Central memory CD8-positive, alpha-beta T cell (primary cell): ENCODE results near the gene GNS.

Experiments
- ATAC-seq: fragments of 150-1000 bp; cut with Tn5 transposase; replicated peaks from 2 replicates; pipeline ENCODE4 v1.10.0; 2022; ENCODE audit warnings: mild to moderate bottlenecking, moderate FRiP score, moderate number of reproducible peaks; ENCODE audit not compliant: poor library complexity, severe bottlenecking; ENCODE audit errors: extremely low read depth
- DNase-seq, 2 donors: peaks; one replicate each; pipeline ENCODE4 v3.0.0; 2021; ENCODE audit warnings: low spot score in 2 of 2
- H3K27ac Mint-ChIP-seq: one replicate; pipeline ENCODE4 v1.8.0; 2022; ENCODE audit warnings: low read depth, mild to moderate bottlenecking, moderate library complexity, mixed read lengths
- H3K27me3 Mint-ChIP-seq: one replicate; pipeline ENCODE4 v1.8.0; 2022; ENCODE audit warnings: mixed read lengths
- H3K36me3 Mint-ChIP-seq: one replicate; pipeline ENCODE4 v1.8.0; 2022; ENCODE audit warnings: mild to moderate bottlenecking, moderate library complexity, mixed read lengths; ENCODE audit not compliant: insufficient read depth
- H3K4me1 Mint-ChIP-seq: one replicate; pipeline ENCODE4 v1.8.0; 2022; ENCODE audit warnings: mixed read lengths
- H3K4me3 Mint-ChIP-seq: one replicate; pipeline ENCODE4 v1.8.0; 2022; ENCODE audit warnings: mild to moderate bottlenecking, moderate library complexity, mixed read lengths
- H3K9me3 Mint-ChIP-seq: one replicate; pipeline ENCODE4 v1.8.0; 2022; ENCODE audit warnings: mixed read lengths

The GNS gene

GRCh38 chr12:64722835-64723234 is 36.4 kb downstream of the GNS start:
- H3K9me3 Mint-ChIP-seq, result no peaks in the 10 kb centered on the region
- DNase-seq, result no peak
- H3K4me1 Mint-ChIP-seq, result peaks cover 8% of the 10 kb centered on the region
- no peak overlapping the region for H3K27ac Mint-ChIP-seq
- H3K36me3 Mint-ChIP-seq, result peaks cover 24% of the 10 kb centered on the region
- H3K4me3 Mint-ChIP-seq, result no peak overlapping the region
- no peaks in the 10 kb centered on the region for H3K27me3 Mint-ChIP-seq
- no peak for ATAC-seq

- H3K4me1 Mint-ChIP-seq, result peaks cover 17% of the 10 kb centered on the region
These were observed 38.3 kb downstream of the GNS start for GRCh38 chr12:64720884-64721283.

GRCh38 chr12:64718649-64719048 is 40.6 kb downstream of the GNS start:
- DNase-seq (no peak), ATAC-seq (no peak)

More at GRCh38 chr12:64720884-64721283, 38.3 kb downstream of the GNS start:
- no peaks in the 10 kb centered on the region for H3K27me3 Mint-ChIP-seq
- no peak overlapping the region for H3K4me3 Mint-ChIP-seq
- peaks cover 29% of the 10 kb centered on the region for H3K36me3 Mint-ChIP-seq
- ATAC-seq (no peak), DNase-seq (no peak)
- H3K27ac Mint-ChIP-seq, result no peak overlapping the region
- no peaks in the 10 kb centered on the region for H3K9me3 Mint-ChIP-seq

GRCh38 chr12:64716839-64717455 is 42.3 kb downstream of the GNS start:
- Mint-ChIP-seq H3K27me3 (no peaks in the 10 kb centered on the region), H3K4me3 (no peak overlapping the region), H3K36me3 (peaks cover 32% of the 10 kb centered on the region), H3K27ac (peak overlapping the region; percentile 56), H3K4me1 (peaks cover 21% of the 10 kb centered on the region), H3K9me3 (no peaks in the 10 kb centered on the region)
- DNase-seq, result no peak
- no peak for ATAC-seq

More at GRCh38 chr12:64718649-64719048, 40.6 kb downstream of the GNS start:
- H3K9me3 Mint-ChIP-seq, result no peaks in the 10 kb centered on the region
- peaks cover 25% of the 10 kb centered on the region for H3K4me1 Mint-ChIP-seq
- H3K4me3 Mint-ChIP-seq, result no peak overlapping the region
- H3K27ac Mint-ChIP-seq, result no peak overlapping the region
- H3K27me3 Mint-ChIP-seq, result no peaks in the 10 kb centered on the region
- peaks cover 36% of the 10 kb centered on the region for H3K36me3 Mint-ChIP-seq

GRCh38 chr12:64716371-64716770 is 42.8 kb downstream of the GNS start:
- H3K36me3 Mint-ChIP-seq, result peaks cover 32% of the 10 kb centered on the region
- ATAC-seq, result no peak

GRCh38 chr12:64714551-64714968 is 44.6 kb downstream of the GNS start:
- H3K9me3 Mint-ChIP-seq, result no peaks in the 10 kb centered on the region
- H3K27ac Mint-ChIP-seq, result peak overlapping the region; percentile 14
- peaks cover 23% of the 10 kb centered on the region for H3K36me3 Mint-ChIP-seq
- peaks cover 25% of the 10 kb centered on the region for H3K4me1 Mint-ChIP-seq
- DNase-seq (peak in 1 of 2 donors; percentile 23), ATAC-seq (peak; percentile 95)
- H3K4me3 Mint-ChIP-seq, result no peak overlapping the region
- no peaks in the 10 kb centered on the region for H3K27me3 Mint-ChIP-seq

More at GRCh38 chr12:64716371-64716770, 42.8 kb downstream of the GNS start:
- H3K27ac Mint-ChIP-seq, result peak overlapping the region; percentile 56
- DNase-seq, result no peak
- no peak overlapping the region for H3K4me3 Mint-ChIP-seq
- H3K27me3 Mint-ChIP-seq, result no peaks in the 10 kb centered on the region
- H3K4me1 Mint-ChIP-seq, result peaks cover 23% of the 10 kb centered on the region
- H3K9me3 Mint-ChIP-seq, result no peaks in the 10 kb centered on the region

- Mint-ChIP-seq H3K27me3 (no peaks in the 10 kb centered on the region), H3K36me3 (peaks cover 19% of the 10 kb centered on the region), H3K4me1 (peaks cover 25% of the 10 kb centered on the region), H3K4me3 (no peak overlapping the region), H3K27ac (no peak overlapping the region), H3K9me3 (no peaks in the 10 kb centered on the region)
- ATAC-seq, result no peak
- DNase-seq, result no peak
These were observed 45.8 kb downstream of the GNS start for GRCh38 chr12:64713376-64713775.

GRCh38 chr12:64709429-64709828 is 49.8 kb downstream of the GNS start:
- H3K36me3 Mint-ChIP-seq, result peaks cover 5% of the 10 kb centered on the region
- no peaks in the 10 kb centered on the region for H3K27me3 Mint-ChIP-seq
- no peak overlapping the region for H3K27ac Mint-ChIP-seq
- ATAC-seq, result no peak
- no peak for DNase-seq
- H3K4me1 Mint-ChIP-seq, result peaks cover 17% of the 10 kb centered on the region
- no peaks in the 10 kb centered on the region for H3K9me3 Mint-ChIP-seq
- H3K4me3 Mint-ChIP-seq, result no peak overlapping the region

GRCh38 chr12:64707926-64708325 is 51.3 kb downstream of the GNS start:
- H3K27ac Mint-ChIP-seq, result no peak overlapping the region
- no peaks in the 10 kb centered on the region for H3K9me3 Mint-ChIP-seq
- no peak overlapping the region for H3K4me3 Mint-ChIP-seq
- no peak for DNase-seq
- H3K36me3 Mint-ChIP-seq, result peaks cover 5% of the 10 kb centered on the region
- peaks cover 12% of the 10 kb centered on the region for H3K4me1 Mint-ChIP-seq
- no peak for ATAC-seq
- no peaks in the 10 kb centered on the region for H3K27me3 Mint-ChIP-seq

GRCh38 chr12:64707362-64707761 is 51.8 kb downstream of the GNS start:
- Mint-ChIP-seq H3K4me1 (peaks cover 12% of the 10 kb centered on the region), H3K27me3 (no peaks in the 10 kb centered on the region), H3K9me3 (no peaks in the 10 kb centered on the region), H3K4me3 (no peak overlapping the region), H3K27ac (no peak overlapping the region), H3K36me3 (peaks cover 5% of the 10 kb centered on the region)
- ATAC-seq (no peak), DNase-seq (no peak)

- Mint-ChIP-seq H3K27me3 (no peaks in the 10 kb centered on the region), H3K4me1 (peaks cover 12% of the 10 kb centered on the region), H3K27ac (no peak overlapping the region), H3K4me3 (no peak overlapping the region), H3K9me3 (no peaks in the 10 kb centered on the region), H3K36me3 (peaks cover 7% of the 10 kb centered on the region)
- DNase-seq (no peak), ATAC-seq (no peak)
These were observed 52.3 kb downstream of the GNS start for GRCh38 chr12:64706857-64707256.

- Mint-ChIP-seq H3K9me3 (no peaks in the 10 kb centered on the region), H3K36me3 (peaks cover 6% of the 10 kb centered on the region), H3K4me1 (peaks cover 10% of the 10 kb centered on the region), H3K27ac (no peak overlapping the region), H3K4me3 (no peak overlapping the region), H3K27me3 (no peaks in the 10 kb centered on the region)
- DNase-seq (no peak), ATAC-seq (no peak)
These were observed 52.9 kb downstream of the GNS start for GRCh38 chr12:64706306-64706705.

- no peaks in the 10 kb centered on the region for H3K9me3 Mint-ChIP-seq
- peak overlapping the region; percentile 36 for H3K4me3 Mint-ChIP-seq
- ATAC-seq (no peak), DNase-seq (no peak)
- H3K36me3 Mint-ChIP-seq, result peaks cover 25% of the 10 kb centered on the region
- peaks cover 30% of the 10 kb centered on the region for H3K4me1 Mint-ChIP-seq
- no peaks in the 10 kb centered on the region for H3K27me3 Mint-ChIP-seq
- peak overlapping the region; percentile 84 for H3K27ac Mint-ChIP-seq
These were observed 57.9 kb downstream of the GNS start for GRCh38 chr12:64701283-64701682.
